GM04503 (cell line): ENCODE measurements around the gene SLC35E2B.
"Not testable (repeated sequence)": the region's sequence is repeated elsewhere in the genome, so short reads cannot be mapped to it uniquely, and the experiment has no call there.

Source experiments
- DNase-seq: peaks from one replicate; pipeline ENCODE4 v3.0.0-alpha.2; 2012; ENCODE audit warnings: low read depth

The SLC35E2B gene

DNA sequence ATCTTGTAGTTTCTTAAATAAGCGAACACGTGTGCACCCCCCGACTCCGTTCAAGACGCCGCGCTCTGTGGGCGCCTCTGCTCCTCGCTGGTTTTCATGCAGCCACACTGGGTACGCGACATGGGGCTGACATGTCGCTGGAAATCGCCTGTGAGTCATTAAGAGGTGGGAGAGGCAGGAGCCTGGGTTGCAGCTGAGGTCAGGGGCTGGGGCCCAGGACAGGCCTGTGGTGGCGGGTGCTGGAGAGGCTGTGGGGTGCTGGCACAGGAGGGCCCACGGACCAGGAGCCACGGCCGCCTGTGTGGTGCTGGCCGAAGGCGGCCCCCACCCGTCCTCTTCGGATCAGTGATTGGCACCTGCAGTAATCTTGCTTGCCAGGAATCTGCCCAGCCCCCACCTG lies 17.8 kb downstream of the SLC35E2B start:
- not testable (repeated sequence) for DNase-seq

DNA sequence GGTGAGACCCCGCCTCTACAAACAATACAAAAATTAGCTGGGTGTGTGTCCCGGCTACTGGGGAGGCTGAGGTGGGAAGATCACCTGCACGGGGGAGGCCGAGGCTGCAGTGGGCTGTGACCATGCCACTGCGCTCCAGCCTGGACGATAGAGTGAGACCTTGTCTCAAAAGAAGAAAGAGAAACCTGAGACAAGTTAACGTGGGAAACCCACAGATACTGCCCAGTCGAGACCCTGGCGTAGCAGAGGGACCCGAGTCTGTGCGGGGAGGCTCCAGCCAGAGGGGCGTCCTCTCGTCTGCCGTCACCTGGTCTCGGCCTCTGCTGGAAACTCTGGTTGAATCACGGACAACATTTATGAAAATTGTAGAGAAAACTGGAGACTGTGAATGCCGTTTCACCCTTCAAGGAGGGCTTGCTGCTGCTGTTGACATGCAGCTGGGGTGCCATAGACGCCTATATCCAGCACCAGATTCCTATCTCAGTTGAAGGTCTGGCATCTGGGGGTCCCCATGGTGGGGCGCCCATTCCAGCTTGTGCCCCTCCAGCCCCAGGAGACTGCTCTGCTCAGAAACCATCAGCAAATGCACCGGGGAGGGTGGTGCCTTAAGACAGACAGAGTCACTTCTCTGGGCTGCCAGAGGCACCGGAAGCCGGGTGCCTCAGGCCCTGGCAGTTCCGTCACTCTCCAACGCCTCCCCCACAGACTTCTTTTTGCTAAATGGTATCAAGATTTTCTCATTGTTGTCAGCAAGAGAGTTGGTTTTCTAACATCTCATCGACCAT lies 20.2 kb downstream of the SLC35E2B start:
- DNase-seq: no peak

DNA sequence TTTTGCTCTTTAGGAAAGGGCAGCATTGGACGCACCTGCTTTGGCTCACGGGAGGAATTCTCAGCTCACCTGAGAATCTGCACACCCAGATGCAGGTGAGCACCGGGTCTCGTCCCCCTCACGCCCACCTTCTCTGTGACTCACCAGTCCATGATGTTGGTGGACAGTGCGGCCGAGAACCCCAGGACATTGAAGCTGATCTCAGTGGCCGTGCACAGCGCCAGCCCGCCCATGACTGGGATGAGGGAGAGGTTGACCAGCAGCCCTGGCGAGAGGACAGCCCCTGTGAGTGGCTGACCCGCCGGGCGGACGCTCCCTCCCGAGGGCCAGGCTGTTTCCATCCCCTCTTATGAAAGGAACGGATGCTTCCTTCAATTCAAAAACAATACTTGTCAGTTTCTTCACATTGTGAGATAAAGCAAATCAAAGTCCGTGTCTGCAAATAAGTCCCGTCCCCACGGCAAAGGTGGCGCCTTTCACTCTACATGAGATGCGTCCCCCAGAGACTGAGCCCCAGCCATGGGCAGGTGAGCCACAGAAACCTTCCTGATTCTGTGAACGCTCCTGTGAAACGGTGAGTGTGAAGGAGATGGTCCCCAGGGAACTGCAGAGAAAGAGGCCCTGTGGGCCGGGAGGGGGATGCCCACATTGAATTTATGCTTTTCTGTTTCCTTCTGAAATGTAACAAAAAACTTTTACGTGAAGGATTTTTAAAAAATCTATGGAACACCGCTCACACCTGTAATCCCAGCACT lies 21.1 kb downstream of the SLC35E2B start:
- no peak for DNase-seq

DNA sequence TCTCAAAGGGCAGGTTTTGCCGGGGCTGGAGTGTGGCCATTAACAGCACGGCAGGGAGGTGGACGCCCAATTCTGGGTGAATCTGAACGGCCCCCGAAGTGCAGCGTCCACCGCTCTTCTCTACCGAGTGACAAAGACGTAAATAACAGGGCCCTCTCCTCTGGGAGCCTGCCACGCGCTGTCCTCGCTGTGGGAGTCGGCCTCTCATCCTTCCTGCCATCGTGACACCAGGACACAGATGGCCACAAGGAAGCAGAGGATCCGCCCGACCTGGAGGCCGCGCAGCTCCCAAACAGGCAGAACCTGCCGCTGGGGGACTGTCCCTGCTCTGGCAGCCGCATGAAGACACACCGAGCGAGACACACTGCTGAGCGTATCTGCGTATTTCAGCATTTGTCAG lies 21.7 kb downstream of the SLC35E2B start:
- DNase-seq: no peak

DNA sequence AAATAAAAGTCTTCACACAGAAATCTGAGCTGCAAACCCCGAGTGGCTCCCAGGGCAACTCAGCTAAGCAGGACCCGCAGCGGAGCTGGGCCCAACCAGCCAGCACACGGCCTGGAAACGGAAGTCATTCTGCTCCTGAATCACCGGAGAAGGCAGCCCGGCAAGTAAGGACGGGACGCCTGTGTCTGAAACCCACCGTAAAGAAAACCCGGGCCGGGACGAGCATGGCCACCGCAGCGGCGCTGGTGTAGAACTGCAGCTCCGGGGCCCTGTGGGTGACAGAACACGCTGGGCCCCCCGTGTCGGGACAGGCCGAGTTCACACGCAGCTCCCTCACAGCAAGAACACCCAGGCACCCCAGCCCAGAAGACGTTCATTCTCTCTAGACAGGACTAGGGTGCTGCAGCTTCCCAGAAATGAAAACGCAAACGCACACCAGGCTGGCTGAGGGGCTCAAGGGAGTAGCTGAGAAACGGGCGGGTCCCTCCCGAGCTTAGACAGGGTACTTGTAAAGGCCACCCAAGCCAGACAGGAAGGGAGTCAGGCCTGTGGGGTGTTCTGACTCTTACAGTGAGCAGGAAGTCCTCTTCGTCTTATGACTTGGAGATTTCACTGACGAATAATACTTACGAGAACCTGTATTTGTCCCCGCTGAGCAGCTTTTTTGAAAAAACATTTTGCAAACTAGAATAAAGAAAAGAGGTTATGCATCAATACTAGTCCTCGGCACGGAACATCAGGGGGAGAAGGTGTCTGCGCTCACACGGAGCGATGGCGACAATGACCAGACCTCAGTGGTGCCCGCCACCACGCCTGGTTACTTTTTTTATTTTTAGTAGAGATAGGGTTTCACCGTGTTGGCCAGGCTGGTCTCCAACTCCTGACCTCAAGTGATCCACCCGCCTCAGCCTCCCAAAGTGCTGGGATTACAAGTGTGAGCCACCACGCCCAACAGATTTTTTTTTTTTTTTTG lies 22.8 kb downstream of the SLC35E2B start:
- DNase-seq: no peak

DNA sequence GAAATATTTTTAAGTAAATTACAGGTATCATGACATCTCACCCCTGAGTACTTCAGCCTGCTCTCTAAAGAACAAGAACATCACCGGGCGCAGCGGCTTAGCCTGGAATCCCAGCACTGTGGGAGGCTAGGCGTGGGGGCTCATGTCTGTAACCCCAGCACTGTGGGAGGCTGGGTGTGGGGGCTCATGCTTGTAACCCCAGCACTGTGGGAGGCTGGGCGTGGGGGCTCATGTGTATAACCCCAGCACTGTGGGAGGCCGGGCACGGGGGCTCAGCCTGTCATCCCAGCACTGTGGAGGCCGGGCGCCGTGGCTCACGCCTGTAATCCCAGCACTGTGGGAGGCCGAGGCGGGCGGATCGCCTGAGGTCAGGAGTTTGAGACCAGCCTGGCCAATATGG lies 26.1 kb downstream of the SLC35E2B start:
- no peak for DNase-seq

DNA sequence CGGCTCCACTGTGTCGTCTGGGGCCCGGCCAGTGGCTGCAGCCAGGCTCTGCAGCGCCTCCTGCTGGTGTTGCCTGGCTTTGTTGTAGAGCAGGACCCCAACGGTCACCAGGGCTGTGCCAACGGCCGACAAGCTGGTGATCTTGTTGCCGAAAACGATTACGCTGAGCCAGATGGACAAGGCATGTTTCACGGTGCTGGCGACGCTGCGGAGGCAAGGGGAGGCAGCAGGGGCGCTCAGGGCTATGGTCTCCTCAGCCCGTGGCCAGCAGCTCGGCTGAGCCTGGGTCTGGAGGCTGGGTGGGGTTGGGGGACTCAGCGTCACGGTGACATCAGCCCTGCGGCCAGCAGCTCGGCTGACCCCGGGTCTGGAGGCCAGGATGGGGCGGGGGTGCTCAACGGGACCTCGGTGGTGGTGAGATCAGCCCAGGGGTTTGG lies 26.8 kb downstream of the SLC35E2B start:
- no peak for DNase-seq

DNA sequence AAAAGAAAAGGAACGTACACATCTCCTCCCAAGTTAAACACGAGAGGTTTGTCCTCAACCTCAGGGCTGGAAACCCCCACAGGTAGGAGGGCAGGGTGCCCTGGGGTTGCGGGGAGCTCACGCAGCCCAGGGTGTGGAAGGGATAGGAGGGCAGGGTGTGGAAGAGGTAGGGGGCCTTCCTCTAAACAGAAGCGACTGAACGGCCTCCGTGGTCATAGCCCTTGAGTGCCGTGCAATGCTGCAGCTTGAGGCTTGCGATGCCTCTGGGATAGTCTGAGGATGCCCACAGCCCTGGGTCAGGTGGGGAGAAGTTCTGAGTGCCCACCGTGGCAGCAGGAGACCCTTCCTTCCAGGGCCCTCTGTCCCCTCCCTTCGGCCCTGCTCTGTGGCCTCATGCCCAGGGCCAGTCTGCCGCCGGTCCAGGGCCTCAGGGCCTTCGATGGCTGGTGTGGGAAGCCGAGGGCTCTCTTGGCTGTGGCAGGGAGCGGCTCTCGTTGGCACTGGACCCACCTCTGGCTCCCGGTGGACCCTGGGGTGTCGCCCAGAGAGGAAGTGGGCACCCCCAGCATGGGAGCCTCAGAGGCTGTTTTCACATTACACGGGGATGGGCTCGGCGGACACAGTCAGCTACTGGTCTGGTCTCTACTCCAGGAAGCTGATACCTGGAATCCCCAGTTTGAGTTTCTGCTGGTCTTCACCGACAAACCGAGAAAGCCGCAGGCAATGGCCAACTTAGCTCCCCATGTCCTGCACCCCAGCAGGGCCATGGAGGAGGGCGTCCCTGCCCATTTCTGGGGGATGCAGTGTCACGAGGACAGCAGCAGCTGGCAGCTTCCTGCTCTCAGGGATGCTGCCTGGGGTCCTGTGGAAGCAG lies 27.4 kb downstream of the SLC35E2B start:
- no peak for DNase-seq

DNA sequence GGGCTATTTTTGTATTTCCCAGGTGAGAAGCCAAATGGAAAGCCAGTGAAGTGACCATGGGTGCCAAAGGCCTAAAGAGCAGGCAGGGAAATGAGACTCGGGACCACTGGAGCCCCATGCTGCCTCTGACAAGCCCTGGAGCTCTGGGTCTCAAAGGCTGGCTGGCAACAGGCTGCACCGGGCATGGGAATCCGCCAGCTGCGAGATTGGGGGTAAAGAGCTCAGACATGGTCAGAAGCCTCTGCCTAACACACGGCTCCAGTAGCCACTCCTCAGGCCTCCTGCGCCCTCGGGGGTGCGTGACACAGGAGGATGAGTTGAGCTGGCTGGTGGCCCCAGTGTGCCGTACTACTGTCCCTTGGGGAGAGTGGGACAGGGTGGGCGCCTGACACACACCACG lies 28.3 kb downstream of the SLC35E2B start:
- DNase-seq: not testable (repeated sequence)

DNA sequence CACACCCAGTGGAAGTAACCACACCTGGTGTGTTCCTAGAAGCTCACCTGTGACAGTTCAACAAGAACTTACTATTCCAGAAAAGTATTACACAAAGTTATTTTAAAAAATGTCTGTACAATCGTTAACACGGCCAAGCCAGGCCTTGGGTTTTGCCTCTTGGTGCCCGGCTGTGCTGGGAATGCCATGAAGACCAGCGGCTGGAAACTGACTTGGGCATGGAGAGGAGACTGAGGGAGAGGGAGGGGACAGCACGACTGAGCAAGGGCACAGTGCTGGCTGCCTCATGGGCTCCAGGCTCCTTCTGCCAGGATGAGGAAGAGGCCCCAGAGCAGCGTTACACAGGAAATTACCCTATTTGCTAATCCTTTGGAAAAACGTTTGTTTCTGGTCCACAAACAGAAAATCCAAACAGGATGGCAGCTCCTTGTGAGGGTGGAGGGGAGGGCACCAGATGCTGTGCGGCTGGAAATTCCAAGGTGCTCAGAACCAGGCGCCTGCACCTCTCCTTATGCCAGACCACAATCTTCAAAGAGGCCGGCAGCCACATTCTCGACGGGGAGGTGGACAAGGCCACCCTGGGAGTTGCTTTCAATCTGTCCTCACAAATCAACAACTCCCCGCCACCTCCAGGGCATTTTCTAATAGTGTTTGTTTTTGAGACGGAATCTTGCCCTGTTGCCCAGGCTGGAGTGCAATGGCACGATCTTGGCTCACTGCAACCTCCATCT lies 29.6 kb downstream of the SLC35E2B start:
- peak; percentile 10 for DNase-seq

DNA sequence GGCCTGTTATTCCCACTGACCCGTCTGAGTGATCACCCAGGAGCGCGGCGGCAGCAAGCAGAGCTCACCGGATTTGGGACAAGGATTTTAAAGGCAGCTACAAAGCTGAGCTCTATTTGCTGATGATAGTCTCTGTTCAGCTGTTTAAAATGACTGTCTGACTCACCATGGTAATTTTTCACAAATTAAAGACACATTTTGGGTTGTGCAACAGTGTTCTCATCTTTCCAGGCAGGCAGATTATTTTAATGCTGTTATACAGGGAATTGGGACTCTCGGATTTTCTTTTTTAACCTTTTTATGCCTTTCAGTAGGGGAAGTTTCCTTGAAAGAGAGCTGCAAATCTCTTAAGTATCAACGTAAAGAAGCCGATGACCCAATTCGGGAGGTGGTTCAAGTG lies 30.2 kb downstream of the SLC35E2B start:
- DNase-seq: peak; percentile 51

DNA sequence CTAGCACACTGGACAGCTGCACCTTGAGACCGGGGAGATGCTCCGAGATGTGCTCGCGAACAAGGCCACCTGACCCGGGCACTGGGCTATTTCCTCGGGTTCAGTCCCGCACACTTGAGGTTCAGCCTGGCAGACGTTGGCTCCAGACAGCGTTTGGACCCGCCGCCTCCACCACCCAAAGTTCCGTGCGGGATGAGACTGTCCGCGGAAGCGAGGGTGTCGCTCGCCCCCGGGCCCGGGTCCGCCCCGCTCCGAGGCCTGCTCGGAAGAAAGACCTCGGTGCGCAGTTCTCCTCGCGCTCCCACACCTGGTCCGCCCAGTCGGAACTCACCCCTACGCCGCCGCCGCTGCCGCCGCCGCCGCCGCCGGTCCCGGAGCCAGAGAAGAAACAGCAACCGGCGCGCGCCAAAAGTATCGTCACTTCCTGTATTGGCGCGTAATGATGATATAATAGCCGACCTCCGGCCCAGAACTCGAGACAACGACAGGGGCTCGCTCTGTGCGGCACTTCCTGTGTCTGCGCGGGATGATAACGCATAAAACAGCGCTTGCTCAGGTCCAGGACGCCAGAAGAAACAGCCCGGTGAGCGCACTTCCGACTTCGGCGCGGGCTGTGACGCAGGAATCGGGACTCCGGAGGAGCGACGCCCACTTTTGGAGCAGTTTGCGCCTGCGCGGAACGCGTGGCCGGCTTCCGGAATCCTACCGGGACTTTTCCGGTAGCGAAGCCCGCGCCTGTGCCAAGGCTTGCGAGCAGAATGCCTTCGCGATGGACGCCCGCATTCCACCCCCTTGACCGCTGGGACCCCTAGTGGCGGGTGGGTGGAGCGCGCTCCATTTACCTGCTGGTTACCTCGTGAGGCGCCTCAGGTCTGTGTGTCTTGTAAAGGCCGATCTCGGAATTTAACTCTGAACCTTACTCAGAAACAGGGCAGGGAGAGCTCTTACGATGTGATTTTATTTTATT lies 33.7 kb downstream of the SLC35E2B start, which contains the start of gene CDK11B:
Gene CDK11B, minus strand, starts transcription at position 422 of the 967 bp plus-strand sequence. CDS start 1,519 bp downstream, outside the sequence.
- peak; percentile 87 for DNase-seq

DNA sequence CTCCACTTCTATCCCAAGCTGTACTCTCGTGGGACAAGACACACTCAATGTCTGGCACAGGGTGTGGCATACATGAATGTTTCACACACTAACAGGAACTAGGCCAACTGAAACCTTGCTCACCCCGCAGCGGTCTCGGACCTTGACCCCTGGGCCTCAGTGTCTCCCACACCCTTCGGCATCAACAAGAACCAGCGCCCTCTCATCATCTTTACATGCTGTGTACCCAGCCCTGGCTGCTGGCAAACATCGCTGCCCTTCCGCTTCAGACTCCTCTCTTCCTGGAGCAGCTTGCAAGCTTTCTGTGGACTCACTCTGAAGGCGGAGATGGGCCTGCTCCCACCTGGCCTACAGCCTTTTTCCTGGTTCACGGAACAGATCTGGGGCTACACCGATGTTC lies 44.3 kb downstream of the SLC35E2B start:
- not testable (repeated sequence) for DNase-seq

DNA sequence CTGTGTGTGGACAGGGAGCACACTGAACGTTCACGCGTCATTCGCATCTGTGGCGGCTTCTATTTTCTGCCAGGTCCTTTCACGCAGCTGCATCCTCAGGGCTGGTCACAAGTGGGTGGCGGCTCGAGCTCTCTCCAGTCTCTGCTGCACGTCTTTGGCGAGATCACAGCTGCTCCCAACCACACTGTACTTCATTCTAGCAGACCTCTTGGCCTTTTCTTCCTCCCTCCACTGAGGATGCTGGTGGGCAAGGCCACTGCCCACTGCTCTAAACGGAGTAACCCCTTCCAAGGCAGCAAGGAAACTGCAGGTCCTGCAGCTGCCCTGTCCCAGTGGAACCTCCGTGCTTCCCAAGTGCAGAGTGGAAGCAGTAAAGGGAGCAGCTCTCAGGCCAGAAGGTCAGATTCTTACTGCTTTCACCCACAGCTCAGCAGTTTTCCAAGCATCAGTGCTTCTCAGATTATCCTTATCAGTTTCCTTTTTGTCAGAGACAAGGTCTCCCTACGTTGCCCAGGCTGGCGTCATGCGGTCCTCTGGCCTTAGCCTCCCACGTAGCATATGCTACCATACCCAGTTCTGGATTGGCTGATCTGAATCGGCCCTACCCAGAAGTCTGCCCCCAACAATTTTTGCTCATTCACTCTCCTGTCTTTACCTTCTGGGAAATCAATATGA lies 44.9 kb downstream of the SLC35E2B start:
- not testable (repeated sequence) for DNase-seq

DNA sequence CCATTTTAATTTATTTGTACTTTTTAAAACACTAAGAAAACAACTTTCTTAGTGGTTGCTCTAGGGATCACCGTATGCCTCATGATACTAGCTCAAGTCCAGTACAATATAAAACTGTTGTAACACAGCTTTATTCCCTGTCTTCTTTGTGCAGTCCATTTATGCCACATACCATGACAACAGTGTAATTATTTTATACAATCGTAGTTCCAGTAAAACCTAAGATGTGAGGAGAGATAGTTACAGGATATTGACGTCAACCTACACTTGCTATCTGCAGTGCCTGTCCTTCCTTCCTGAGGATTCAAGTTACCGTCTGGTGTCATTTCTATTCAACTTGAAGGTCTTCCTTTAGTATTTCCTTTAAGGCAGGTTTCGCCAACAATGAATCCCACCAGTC lies 46.3 kb downstream of the SLC35E2B start:
- not testable (repeated sequence) for DNase-seq

DNA sequence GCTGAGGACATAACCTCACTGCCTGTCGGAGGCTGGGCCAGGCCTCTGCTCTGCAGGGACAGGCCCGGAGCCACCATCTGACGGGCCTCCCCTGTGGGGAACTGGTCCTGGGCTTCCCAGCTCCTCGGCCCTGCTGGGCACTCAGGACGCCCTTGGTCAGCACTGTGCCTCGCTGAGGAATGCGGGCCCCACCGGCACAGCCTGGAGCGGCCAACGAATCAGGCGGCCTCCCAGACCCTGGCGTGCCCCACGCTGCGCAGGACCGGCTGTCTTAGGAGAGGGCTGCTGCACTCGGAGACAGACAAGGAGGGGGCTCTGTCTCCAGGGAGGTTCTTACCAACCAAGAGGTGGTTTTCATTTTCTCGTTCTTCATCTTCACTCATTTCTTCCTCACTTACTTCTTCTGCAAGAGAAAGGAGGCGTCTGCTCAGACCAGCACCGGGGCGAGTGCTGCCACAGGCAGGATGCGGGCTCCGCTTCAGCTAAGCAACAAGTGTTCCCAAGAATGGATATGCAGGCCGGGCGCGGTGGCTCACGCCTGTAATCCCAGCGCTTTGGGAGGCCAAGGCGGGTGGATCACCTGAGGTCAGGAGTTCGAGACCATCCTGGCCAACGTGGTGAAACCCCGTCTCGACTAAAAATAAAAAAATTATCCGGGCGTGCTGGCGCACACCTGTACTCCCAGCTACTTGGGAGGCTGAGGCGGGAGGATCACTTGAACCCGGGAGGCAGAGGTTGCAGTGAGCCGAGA lies 51.7 kb downstream of the SLC35E2B start:
- DNase-seq: not testable (repeated sequence)

DNA sequence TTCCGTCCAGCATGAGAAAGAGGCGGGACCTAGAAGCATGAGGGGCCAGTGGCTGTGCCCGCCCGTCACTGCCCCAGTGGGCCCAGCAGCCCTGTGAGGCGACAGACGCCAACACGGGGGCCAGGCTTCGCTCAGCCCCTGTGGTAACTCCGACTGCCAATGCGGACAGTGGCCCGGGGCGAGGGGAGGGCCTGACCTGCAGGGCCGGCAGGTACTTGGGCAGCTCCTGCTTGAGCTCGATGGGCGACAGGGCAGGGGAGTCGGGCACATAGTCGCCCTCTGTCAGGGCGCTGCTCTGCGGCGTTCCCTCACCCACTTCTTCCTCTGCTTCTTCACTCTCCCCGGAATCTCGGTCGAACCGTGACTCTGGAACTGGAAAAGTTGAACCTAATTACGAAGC lies 52.5 kb downstream of the SLC35E2B start:
- not testable (repeated sequence) for DNase-seq

DNA sequence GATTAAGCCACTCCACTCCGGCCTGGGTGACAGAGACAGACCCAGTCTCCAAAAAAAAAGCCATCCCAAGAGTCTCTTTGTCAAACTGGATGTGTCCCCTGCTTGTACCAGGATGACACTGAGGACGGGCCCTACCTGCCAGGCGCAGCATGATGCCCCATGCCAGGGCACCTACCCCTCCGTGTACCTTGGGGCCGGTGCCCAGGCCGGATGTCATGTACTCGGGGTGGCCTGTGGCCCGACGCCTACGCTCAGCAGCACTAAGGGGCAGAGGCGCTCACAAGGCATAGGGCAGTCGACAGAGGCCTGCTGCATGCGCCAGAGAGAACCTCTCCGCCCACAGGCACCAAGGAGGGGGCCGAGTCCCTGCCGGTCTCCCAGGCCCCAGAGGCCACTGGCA lies 53.2 kb downstream of the SLC35E2B start:
- DNase-seq: not testable (repeated sequence)
